PC-9 (cell line): ENCODE results near the gene ACSL1. TPM values are rescaled to one million over a fixed set of nuclear protein-coding genes. Genes with fewer than 3 reads are reported as not detected.

Source experiments
- BruUV-seq: library from RNA; stranded (reverse); fragments of 400-500 nt; replicated peaks from 2 replicates; lab custom pipeline; 2021; lab: Mats Ljungman, UMichigan
- CTCF ChIA-PET: fragments of 300-600 bp; sonication (Branson Sonifier 250); formaldehyde crosslinking; loops from one replicate; lab custom pipeline; 2022; ENCODE audit warnings: antibody characterized with exemption; lab: Charles Lee
- POLR2A ChIA-PET: fragments of 300-600 bp; sonication (Branson Sonifier 250); formaldehyde crosslinking; loops from one replicate; lab custom pipeline; 2022; ENCODE audit warnings: antibody characterized with exemption; ENCODE audit not compliant: unreplicated experiment; lab: Charles Lee
- DNase-seq, 2 experiments: peaks; one replicate each; pipeline versions ENCODE4 v3.0.0 to v3.0.0-alpha.2; 2015 to 2022; ENCODE audit warnings: mixed read lengths in 1 of 2
- H2AFZ ChIP-seq: fragments of 200-600 bp; sonication (generic); 2 replicates; pipeline ENCODE4 v1.8.1; 2017; ENCODE audit warnings: antibody characterized with exemption
- H3F3A ChIP-seq: fragments of 200-600 bp; sonication (generic); 2 replicates; pipeline ENCODE4 v1.8.1; 2017; ENCODE audit warnings: antibody characterized with exemption, mild to moderate bottlenecking, low read depth; ENCODE audit not compliant: insufficient read depth
- H3K27ac ChIP-seq: fragments of 200-600 bp; sonication (generic); 2 replicates; pipeline ENCODE4 v1.6.1; 2016; ENCODE audit warnings: mixed run types
- H3K27me3 ChIP-seq: fragments of 200-600 bp; sonication (generic); 2 replicates; pipeline ENCODE4 v1.6.1; 2016; ENCODE audit warnings: low read depth, mixed run types; ENCODE audit not compliant: insufficient read depth
- H3K36me3 ChIP-seq: fragments of 200-600 bp; sonication (generic); 2 replicates; pipeline ENCODE4 v1.6.1; 2016; ENCODE audit warnings: low read depth, mixed run types
- H3K4me1 ChIP-seq: fragments of 200-600 bp; sonication (generic); replicated peaks from 2 replicates; pipeline ENCODE4 v1.6.1; 2016; ENCODE audit warnings: mixed run types; ENCODE audit not compliant: insufficient read depth
- H3K4me2 ChIP-seq: fragments of 200-600 bp; sonication (generic); 2 replicates; pipeline ENCODE4 v1.6.1; 2017; ENCODE audit warnings: mixed run types
- H3K4me3 ChIP-seq: fragments of 200-600 bp; sonication (generic); 2 replicates; pipeline ENCODE4 v1.6.1; 2016; ENCODE audit warnings: mixed run types
- H3K79me2 ChIP-seq: fragments of 200-600 bp; sonication (generic); 2 replicates; pipeline ENCODE4 v1.6.1; 2017; ENCODE audit warnings: low read depth, mixed run types
- H3K9me2 ChIP-seq: fragments of 200-600 bp; sonication (generic); 2 replicates; pipeline ENCODE4 v1.8.1; 2017; ENCODE audit warnings: mild to moderate bottlenecking; ENCODE audit not compliant: insufficient read depth
- H3K9me3 ChIP-seq: fragments of 200-600 bp; sonication (generic); 2 replicates; pipeline ENCODE4 v1.8.1; 2016; ENCODE audit warnings: low read depth; ENCODE audit not compliant: insufficient read depth
- H4K20me1 ChIP-seq: fragments of 200-600 bp; sonication (generic); 2 replicates; pipeline ENCODE4 v1.8.1; 2017; ENCODE audit not compliant: insufficient read depth
- CTCF ChIP-seq: fragments of 200-600 bp; sonication (generic); conservative IDR thresholded peaks from 2 replicates; pipeline ENCODE4 v1.6.1; 2017; ENCODE audit warnings: mixed run types, antibody characterized with exemption, mild to moderate bottlenecking, moderate library complexity
- EZH2 ChIP-seq: fragments of 200-600 bp; sonication (generic); IDR thresholded peaks from 2 replicates; pipeline ENCODE4 v1.8.0; 2017; ENCODE audit warnings: antibody characterized with exemption, low read depth
- intact Hi-C: fragments of 100-400 bp; cut with micrococcal nuclease; formaldehyde crosslinking; loops from one replicate; pipeline ENCODE4 v1.10.0; 2022; ENCODE audit not compliant: unreplicated experiment
- total RNA-seq: library from RNA; stranded (reverse); gene quantifications from 2 replicates; pipeline ENCODE4 v1.2.3, GENCODE V29; 2021

Gene ACSL1
- total RNA-seq, 1 experiment from 2014 or later, result 96.6 TPM

GRCh38 chr4:184764601-184765000 lies 61.2 kb downstream of the ACSL1 start:
- no peak overlapping the region for H2AFZ ChIP-seq
- CTCF ChIA-PET, result no interaction called here
- H3K27ac ChIP-seq, result no peak overlapping the region
- H3K9me3 ChIP-seq, result no peaks in the 10 kb centered on the region
- no peaks in the 10 kb centered on the region for H3K36me3 ChIP-seq
- TF ChIP-seq CTCF (no peak), EZH2 (no peak)
- no peak for DNase-seq
- H3K4me2 ChIP-seq, result no peak overlapping the region
- intact Hi-C loops, result no loop called here
- H3K4me3 ChIP-seq, result no peak overlapping the region
- no peaks in the 10 kb centered on the region for H3F3A ChIP-seq
- H3K9me2 ChIP-seq, result no peaks in the 10 kb centered on the region
- H4K20me1 ChIP-seq, result no peaks in the 10 kb centered on the region
- no TSS peak for BruUV-seq
- no peaks in the 10 kb centered on the region for H3K79me2 ChIP-seq
- POLR2A ChIA-PET, result no interaction called here
- no peaks in the 10 kb centered on the region for H3K27me3 ChIP-seq
- no peaks in the 10 kb centered on the region for H3K4me1 ChIP-seq

- POLR2A ChIA-PET, result no interaction called here
- H2AFZ ChIP-seq, result no peak overlapping the region
- CTCF ChIA-PET, result no interaction called here
- no peaks in the 10 kb centered on the region for H3F3A ChIP-seq
- H3K4me1 ChIP-seq, result no peaks in the 10 kb centered on the region
- TF ChIP-seq CTCF, result no peak
- no peak for TF ChIP-seq EZH2
- H3K9me3 ChIP-seq, result no peaks in the 10 kb centered on the region
- H3K79me2 ChIP-seq, result no peaks in the 10 kb centered on the region
- intact Hi-C loops, result no loop called here
- no peaks in the 10 kb centered on the region for H3K36me3 ChIP-seq
- no peaks in the 10 kb centered on the region for H4K20me1 ChIP-seq
- BruUV-seq, result no TSS peak
- no peak for DNase-seq
- H3K4me3 ChIP-seq, result no peak overlapping the region
- no peaks in the 10 kb centered on the region for H3K9me2 ChIP-seq
- H3K27ac ChIP-seq, result no peak overlapping the region
- no peaks in the 10 kb centered on the region for H3K27me3 ChIP-seq
- no peak overlapping the region for H3K4me2 ChIP-seq
These were observed 62.5 kb downstream of the ACSL1 start for GRCh38 chr4:184763150-184763780.

GRCh38 chr4:184762100-184762499 lies 63.7 kb downstream of the ACSL1 start:
- Histone ChIP-seq H2AFZ (no peak overlapping the region), H3K79me2 (no peaks in the 10 kb centered on the region), H3K4me3 (no peak overlapping the region), H3K27me3 (no peaks in the 10 kb centered on the region), H3K4me1 (no peaks in the 10 kb centered on the region), H3F3A (no peaks in the 10 kb centered on the region), H3K27ac (no peak overlapping the region), H3K4me2 (no peak overlapping the region), H3K36me3 (no peaks in the 10 kb centered on the region), H3K9me3 (no peaks in the 10 kb centered on the region), H4K20me1 (no peaks in the 10 kb centered on the region), H3K9me2 (no peaks in the 10 kb centered on the region)
- BruUV-seq, result no TSS peak
- TF ChIP-seq EZH2 (no peak), CTCF (no peak)
- CTCF ChIA-PET, result no interaction called here
- intact Hi-C loops, result no loop called here
- no peak for DNase-seq
- POLR2A ChIA-PET, result no interaction called here
